Spleen (tissue), 7 donors: ENCODE measurements around the gene CPSF3.

Experiments
- CTCF ChIP-seq, 11 experiments: fragments of 200-600 bp in 7 of 11; fragments of 450-650 bp in 4 of 11; sonication (generic) in 4 of 11; IDR thresholded peaks in 8 of 11; conservative IDR thresholded peaks in 3 of 11; 1 replicate in 7 of 11; 2 replicates in 4 of 11; pipeline versions ENCODE4 v1.4.0 to v1.8.0; 2016 to 2021; ENCODE audit warnings: antibody characterized with exemption in 11 of 11, inconsistent platforms in 4 of 11, mild to moderate bottlenecking in 1 of 11
- POLR2A ChIP-seq, 3 donors: fragments of 450-650 bp; IDR thresholded peaks; one replicate each; pipeline ENCODE4 v1.5.1; 2017; ENCODE audit warnings: antibody characterized with exemption in 3 of 3, mild to moderate bottlenecking in 1 of 3
- POLR2AphosphoS5 ChIP-seq, 3 donors: sonication (generic); formaldehyde crosslinking; IDR thresholded peaks; one replicate each; pipeline ENCODE4 v1.5.1; 2017; ENCODE audit warnings: antibody characterized with exemption in 3 of 3
- donor health status: DM: no; HTN: no; CAD: no; lungs with moderate emphysema.
- donor health status: DM: no; HTN: no; CAD: no.
- donor health status: DM: no; HTN: no; CAD: no.

GRCh38 chr2:9422321-9423099 is 944 bp upstream of the CPSF3 start:
- no peak for TF ChIP-seq CTCF (IDR thresholded peaks at IDR 0.05 in 8 of 11, conservative IDR thresholded peaks at IDR 0.05 in 3 of 11)
- no peak for TF ChIP-seq POLR2A (IDR thresholded peaks at IDR 0.05)
- TF ChIP-seq POLR2AphosphoS5 (IDR thresholded peaks at IDR 0.05): no peak
